CD14-positive monocyte (primary cell): ENCODE results near the gene PPP1R1B. TPM values are rescaled to one million over a fixed set of nuclear protein-coding genes. Genes with fewer than 3 reads are reported as not detected.

Source experiments
- DNase-seq, 3 donors: peaks; one replicate each; pipeline ENCODE4 v3.0.0-alpha.2; 2011 to 2022
- H2AFZ ChIP-seq: 2 replicates; pipeline ENCODE4 v1.6.0; 2012; ENCODE audit warnings: mild to moderate bottlenecking, low read depth, low read length, inconsistent platforms; ENCODE audit not compliant: insufficient read depth, poor library complexity, severe bottlenecking
- H3K27ac ChIP-seq, 2 donors: 1 replicate in 1 of 2; 2 replicates in 1 of 2; pipeline ENCODE4 v1.5.1; 2012 to 2013; ENCODE audit warnings: low read length in 2 of 2, control low read depth in 1 of 2, inconsistent platforms in 1 of 2, low read depth in 1 of 2, mild to moderate bottlenecking in 1 of 2
- H3K27me3 ChIP-seq, 2 donors: one replicate each; pipeline versions ENCODE4 v1.6.0 to v1.6.1; 2011 to 2013; ENCODE audit warnings: low read length in 2 of 2; ENCODE audit not compliant: control insufficient read depth in 2 of 2, insufficient read depth in 2 of 2
- H3K36me3 ChIP-seq, 2 donors: replicated peaks in 1 of 2; 1 replicate in 1 of 2; 2 replicates in 1 of 2; pipeline versions ENCODE4 v1.5.1 to v1.6.1; 2012 to 2013; ENCODE audit warnings: low read length in 2 of 2, control low read depth in 1 of 2, inconsistent platforms in 1 of 2, mild to moderate bottlenecking in 1 of 2; ENCODE audit not compliant: insufficient read depth in 2 of 2, control insufficient read depth in 1 of 2
- H3K4me1 ChIP-seq, 2 donors: 1 replicate in 1 of 2; 2 replicates in 1 of 2; pipeline versions ENCODE4 v1.5.1 to v1.6.1; 2012 to 2013; ENCODE audit warnings: low read length in 2 of 2, control low read depth in 1 of 2, inconsistent platforms in 1 of 2, mild to moderate bottlenecking in 1 of 2, moderate library complexity in 1 of 2; ENCODE audit not compliant: insufficient read depth in 2 of 2, control insufficient read depth in 1 of 2
- H3K4me2 ChIP-seq: replicated peaks from 2 replicates; pipeline ENCODE3; 2012; ENCODE audit warnings: low read length, moderate library complexity, mild to moderate bottlenecking; ENCODE audit not compliant: poor library complexity, severe bottlenecking; ENCODE audit errors: extremely low read depth
- H3K4me3 ChIP-seq, 3 experiments: fragments of 200-600 bp in 1 of 3; sonication (generic) in 1 of 3; replicated peaks in 1 of 3; 1 replicate in 2 of 3; 2 replicates in 1 of 3; pipeline ENCODE4 v1.5.1; 2011 to 2013; ENCODE audit warnings: low read length in 3 of 3, mild to moderate bottlenecking in 3 of 3, control low read depth in 2 of 3, low read depth in 2 of 3, inconsistent platforms in 1 of 3, moderate library complexity in 1 of 3
- H3K79me2 ChIP-seq: 2 replicates; pipeline ENCODE4 v1.6.0; 2012; ENCODE audit warnings: mild to moderate bottlenecking, control low read depth, inconsistent platforms, low read length, moderate library complexity; ENCODE audit not compliant: insufficient read depth
- H3K9ac ChIP-seq: 2 replicates; pipeline ENCODE4 v1.6.0; 2017; ENCODE audit warnings: low read length, mild to moderate bottlenecking; ENCODE audit not compliant: insufficient read depth, poor library complexity, severe bottlenecking
- H3K9me3 ChIP-seq, 2 donors: replicated peaks in 1 of 2; 1 replicate in 1 of 2; 2 replicates in 1 of 2; pipeline versions ENCODE4 v1.5.1 to v1.6.1; 2012 to 2013; ENCODE audit warnings: low read length in 2 of 2, control low read depth in 1 of 2; ENCODE audit not compliant: control insufficient read depth in 1 of 2, insufficient read depth in 1 of 2
- H4K20me1 ChIP-seq: 2 replicates; pipeline ENCODE4 v1.6.0; 2012; ENCODE audit warnings: mild to moderate bottlenecking, low read length, control low read depth, moderate library complexity; ENCODE audit not compliant: insufficient read depth
- H3K27ac Mint-ChIP-seq, 7 donors: one replicate each; pipeline ENCODE4 v1.8.0; 2020; ENCODE audit warnings: mild to moderate bottlenecking in 7 of 7, mixed read lengths in 7 of 7, moderate library complexity in 6 of 7, inconsistent platforms in 2 of 7
- H3K27me3 Mint-ChIP-seq, 3 donors: one replicate each; pipeline ENCODE4 v1.8.0; 2021 to 2022; ENCODE audit warnings: low read depth in 3 of 3, mild to moderate bottlenecking in 3 of 3, mixed read lengths in 3 of 3, moderate library complexity in 3 of 3, inconsistent platforms in 1 of 3
- H3K36me3 Mint-ChIP-seq, 2 donors: one replicate each; pipeline ENCODE4 v1.8.0; 2020; ENCODE audit warnings: mixed read lengths in 2 of 2, inconsistent platforms in 1 of 2, mild to moderate bottlenecking in 1 of 2
- H3K4me1 Mint-ChIP-seq: one replicate; pipeline ENCODE4 v1.8.0; 2020; ENCODE audit warnings: mild to moderate bottlenecking, mixed read lengths
- H3K4me3 Mint-ChIP-seq, 2 donors: one replicate each; pipeline ENCODE4 v1.8.0; 2020; ENCODE audit warnings: mild to moderate bottlenecking in 2 of 2, mixed read lengths in 2 of 2, moderate library complexity in 1 of 2
- H3K9me3 Mint-ChIP-seq, 7 donors: one replicate each; pipeline ENCODE4 v1.8.0; 2020 to 2022; ENCODE audit warnings: mixed read lengths in 7 of 7, mild to moderate bottlenecking in 6 of 7, moderate library complexity in 6 of 7, inconsistent platforms in 2 of 7
- CTCF ChIP-seq: fragments of 200-600 bp; IDR thresholded peaks from one replicate; pipeline ENCODE4 v1.8.0; 2022; ENCODE audit warnings: antibody characterized with exemption, mild to moderate bottlenecking
- WGBS: methylation state at CpG from one replicate; pipeline ENCODE4 v1.1.5; 2013; ENCODE audit warnings: missing lambda C conversion rate; ENCODE audit not compliant: insufficient coverage; 5-methylcytosine and 5-hydroxymethylcytosine counted together
- intact Hi-C, 2 donors: fragments of 100-400 bp; cut with micrococcal nuclease; formaldehyde crosslinking; loops; one replicate each; pipeline versions ENCODE4 v1.15.0 to v1.15.1; 2023
- polyA plus RNA-seq, 3 donors: library from polyadenylated mRNA; depleted of rRNA in 1 of 3; unstranded in 2 of 3; stranded (reverse) in 1 of 3; fragments of 300-500 nt in 2 of 3; fragments of >200 nt in 1 of 3; fragmentation: Illumina TruSeq in 2 of 3; gene quantifications; 1 replicate in 2 of 3; 2 replicates in 1 of 3; pipeline ENCODE4 v1.2.3, GENCODE V29; 2012 to 2021

The PPP1R1B gene
- polyA plus RNA-seq, 3 donors, result 0.05 TPM; not detected in 2

GRCh38 chr17:39623356-39623950 is 3.3 kb upstream of the PPP1R1B start:
- DNase-seq, result peak; percentile 76 to 82 (median 77)
- Histone ChIP-seq H3K9ac (no peak overlapping the region), H3K4me1 (peaks cover 12 to 22% of the 10 kb centered on the region in 2 donors), H3K79me2 (no peaks in the 10 kb centered on the region), H3K27me3 (peaks cover 16 to 65% of the 10 kb centered on the region in 2 donors), H3K36me3 (no peaks in the 10 kb centered on the region), H3K4me3 (no peak overlapping the region), H3K27ac (no peak overlapping the region), H3K4me2 (peak overlapping the region; percentile 7), H2AFZ (no peak overlapping the region), H4K20me1 (no peaks in the 10 kb centered on the region), H3K9me3 (no peaks in the 10 kb centered on the region)
- peak; percentile 94 for TF ChIP-seq CTCF
- no peak overlapping the region for H3K4me3 Mint-ChIP-seq
- no peak overlapping the region for H3K27ac Mint-ChIP-seq
- peaks cover 0 to 11% (median 2%) of the 10 kb centered on the region in 7 donors for H3K9me3 Mint-ChIP-seq
- intact Hi-C loops, result loop anchor here (2.0 to 5.0 kb wide), 6 partner anchors 31 to 131 kb away; partner anchors contain the start of genes MIEN1 (in 1 of the 2), PNMT (in 1 of the 2) and TCAP (in 1 of the 2)
- H3K4me1 Mint-ChIP-seq, result peaks cover 20% of the 10 kb centered on the region
- 9% methylated on average over 11 of the region's 16 CpGs for WGBS
- H3K36me3 Mint-ChIP-seq, result no peaks in the 10 kb centered on the region
- H3K27me3 Mint-ChIP-seq, result peaks cover 54 to 84% (median 75%) of the 10 kb centered on the region in 3 donors

GRCh38 chr17:39624313-39624712 is 2.4 kb upstream of the PPP1R1B start:
- Mint-ChIP-seq H3K27me3 (peaks cover 49 to 79% (median 72%) of the 10 kb centered on the region in 3 donors), H3K27ac (no peak overlapping the region), H3K9me3 (peaks cover 0 to 11% (median 2%) of the 10 kb centered on the region in 7 donors), H3K36me3 (no peaks in the 10 kb centered on the region), H3K4me1 (peaks cover 18% of the 10 kb centered on the region), H3K4me3 (peak overlapping the region in 1 of 2 donors; percentile 11)
- intact Hi-C loops, result loop anchor here (5.0 kb wide), 4 partner anchors 43 to 128 kb away; partner anchors contain the start of genes MIEN1 (in 1 of the 2), PNMT (in 1 of the 2) and TCAP (in 1 of the 2)
- Histone ChIP-seq H3K79me2 (no peaks in the 10 kb centered on the region), H3K4me1 (peaks cover 9 to 22% of the 10 kb centered on the region in 2 donors), H4K20me1 (no peaks in the 10 kb centered on the region), H3K27me3 (peaks cover 16 to 60% of the 10 kb centered on the region in 2 donors), H3K9ac (no peak overlapping the region), H2AFZ (no peak overlapping the region), H3K4me3 (no peak overlapping the region), H3K9me3 (no peaks in the 10 kb centered on the region), H3K36me3 (no peaks in the 10 kb centered on the region), H3K27ac (no peak overlapping the region), H3K4me2 (no peak overlapping the region)
- WGBS, result 94% methylated on average over 8 of the region's 8 CpGs
- TF ChIP-seq CTCF, result no peak
- DNase-seq, result no peak
